HG03159 (cell line): Measurements from ENCODE around the gene CDH23.

Experiments used
- ATAC-seq: cut with Tn5 transposase; IDR thresholded peaks from one replicate; pipeline ENCODE4 v1.9.1; 2021; ENCODE audit warnings: mild to moderate bottlenecking, moderate library complexity; ENCODE audit not compliant: unreplicated experiment

The CDH23 gene

GRCh38 chr10:71727738-71728737 is 331.3 kb downstream of the CDH23 start:
- peak; percentile 65 for ATAC-seq

DNA sequence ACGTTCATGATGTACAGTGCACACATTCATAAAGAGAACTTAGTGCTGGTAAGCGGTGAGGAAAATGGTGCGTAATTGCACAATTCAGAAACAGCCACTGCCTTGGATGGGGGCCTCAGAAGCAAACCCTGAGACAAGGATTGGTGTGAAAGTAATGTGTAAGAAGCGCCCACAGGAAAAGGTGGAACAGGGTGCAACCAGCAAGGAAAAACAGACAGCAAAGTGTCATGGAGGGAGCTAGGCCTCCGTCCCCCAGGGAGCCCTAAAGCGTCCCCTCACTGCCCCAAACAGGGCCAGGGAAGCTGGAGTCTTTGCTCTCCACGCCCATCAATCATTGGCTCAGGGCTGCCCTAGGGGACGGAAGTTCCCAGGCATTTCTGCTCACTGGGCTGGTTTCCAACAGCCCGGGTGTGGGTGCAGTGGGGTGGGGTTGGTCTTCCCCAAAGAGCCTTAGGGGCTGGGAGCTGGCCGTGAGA is 332.5 kb downstream of the CDH23 start:
- ATAC-seq, result no peak

- ATAC-seq, result no peak
Measured at GRCh38 chr10:71731791-71732190, 335.1 kb downstream of the CDH23 start.

DNA sequence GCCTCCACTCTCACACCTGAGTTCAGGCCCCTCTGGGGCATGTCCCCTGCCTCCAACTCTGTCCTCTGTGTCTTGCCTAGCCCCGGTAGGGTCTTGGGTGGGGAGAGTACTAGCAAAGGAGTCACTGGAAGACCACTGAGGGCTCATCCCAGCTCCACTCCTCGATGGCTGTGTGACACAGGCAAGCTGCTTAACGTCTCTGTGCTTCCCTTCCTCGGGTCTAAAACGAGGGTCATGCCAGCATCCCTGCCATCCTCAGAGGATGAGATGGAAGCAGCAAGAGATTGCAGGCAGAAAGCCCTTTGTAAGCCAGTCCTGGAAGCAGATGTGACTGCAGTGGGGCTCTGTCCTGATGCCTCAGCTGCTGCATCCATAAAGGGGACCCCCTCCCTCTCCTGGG is 338.1 kb downstream of the CDH23 start:
- no peak for ATAC-seq

- ATAC-seq, result no peak
Measured at GRCh38 chr10:71735709-71736569, 339.2 kb downstream of the CDH23 start.

DNA sequence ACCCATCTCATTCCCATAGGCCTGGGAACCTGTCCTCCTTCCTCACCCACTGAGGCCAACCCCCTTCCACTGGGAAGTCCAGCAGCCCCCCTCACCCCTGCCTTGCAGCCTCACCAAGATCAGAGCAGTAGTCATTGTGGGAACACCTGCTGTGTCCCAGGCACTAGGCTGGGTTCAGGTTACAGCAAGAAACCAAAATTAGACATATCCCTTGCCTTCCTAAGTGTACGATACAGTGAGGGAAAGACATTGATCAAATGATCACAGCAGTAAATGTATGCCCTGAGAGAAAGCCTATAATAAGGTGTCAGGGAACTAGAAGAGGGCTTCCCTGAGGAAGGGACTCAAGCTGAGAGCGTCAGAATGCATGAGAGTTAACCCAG is 339.8 kb downstream of the CDH23 start:
- ATAC-seq, result no peak

GRCh38 chr10:71737001-71737833 is 340.5 kb downstream of the CDH23 start:
- ATAC-seq, result no peak

GRCh38 chr10:71737834-71738197 is 341.1 kb downstream of the CDH23 start:
- ATAC-seq, result no peak

DNA sequence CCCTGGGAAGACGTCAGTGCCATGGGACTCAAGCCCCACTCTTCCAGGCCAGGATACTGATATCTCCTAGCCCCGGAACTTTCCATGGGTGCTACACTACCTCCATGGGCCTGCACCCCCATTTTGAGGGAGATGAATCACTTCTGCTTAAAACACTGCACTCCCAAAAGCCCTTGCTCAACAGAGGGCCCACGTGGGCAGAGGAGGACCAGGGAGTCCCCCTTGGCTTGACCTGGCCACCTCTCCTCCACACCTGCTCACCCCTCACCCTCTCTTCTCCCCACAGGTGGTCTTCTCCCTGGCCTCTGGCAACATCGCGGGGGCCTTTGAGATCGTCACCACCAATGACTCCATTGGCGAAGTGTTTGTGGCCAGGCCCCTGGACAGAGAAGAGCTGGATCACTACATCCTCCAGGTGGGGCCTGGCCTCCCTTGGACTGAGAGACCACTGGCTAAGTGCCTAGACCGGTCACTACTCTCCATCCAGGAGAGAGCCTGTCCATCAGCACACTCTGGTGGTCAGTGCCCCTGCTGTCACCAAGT is 342.7 kb downstream of the CDH23 start:
- ATAC-seq, result no peak

- no peak for ATAC-seq
Measured at GRCh38 chr10:71740069-71740653, 343.4 kb downstream of the CDH23 start.

- ATAC-seq, result no peak
Measured at GRCh38 chr10:71741029-71741428, 344.3 kb downstream of the CDH23 start.

DNA sequence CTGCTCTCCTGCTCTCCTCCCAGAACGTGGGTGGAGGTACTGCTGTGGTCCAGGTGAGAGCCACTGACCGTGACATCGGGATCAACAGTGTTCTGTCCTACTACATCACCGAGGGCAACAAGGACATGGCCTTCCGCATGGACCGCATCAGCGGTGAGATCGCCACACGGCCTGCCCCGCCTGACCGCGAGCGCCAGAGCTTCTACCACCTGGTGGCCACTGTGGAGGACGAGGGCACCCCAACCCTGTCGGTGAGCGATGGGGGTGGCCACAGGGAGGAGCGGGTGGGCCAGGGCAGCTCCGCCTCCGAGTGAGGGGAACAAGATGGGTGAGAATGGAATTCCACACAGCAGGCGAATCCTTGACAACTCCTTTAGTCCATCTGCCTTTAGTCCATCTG is 345.0 kb downstream of the CDH23 start:
- ATAC-seq, result no peak

DNA sequence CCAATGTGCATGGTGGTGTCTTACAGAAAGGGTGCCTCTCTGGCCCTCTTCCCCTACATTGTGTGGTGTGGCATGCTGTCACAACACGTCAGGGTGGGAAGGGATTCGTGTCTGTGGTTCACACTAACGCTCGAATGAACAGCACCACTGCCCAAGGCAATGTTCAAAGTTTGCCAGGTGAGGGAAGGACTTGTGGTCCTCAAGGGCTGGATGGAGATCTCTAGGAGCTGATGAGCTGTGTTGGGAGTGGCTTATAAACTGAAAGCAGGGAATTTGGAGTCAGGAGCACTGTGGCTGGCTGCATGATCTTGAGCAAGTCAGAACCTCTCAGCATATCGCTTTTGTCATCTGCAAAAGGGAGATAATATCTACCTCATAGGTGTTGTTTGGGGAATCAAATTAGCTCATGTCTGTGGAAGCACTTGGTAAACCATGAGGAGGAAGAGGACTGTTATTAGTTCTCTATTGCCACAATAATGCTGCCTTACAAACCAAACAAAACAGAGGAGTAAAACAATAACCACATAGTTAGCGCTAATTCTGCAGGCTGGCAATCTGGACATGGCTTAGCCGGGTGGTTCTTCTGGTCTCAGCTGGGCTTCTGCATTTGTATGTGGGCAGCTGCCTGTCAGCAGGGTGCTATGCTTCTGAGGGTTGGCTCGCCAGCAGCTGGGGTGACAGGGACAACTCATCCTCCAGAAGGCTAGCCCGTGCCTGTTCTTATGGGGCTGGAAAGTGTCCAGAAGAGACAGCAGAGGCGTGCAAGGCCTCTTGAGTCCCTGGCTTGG is 345.8 kb downstream of the CDH23 start:
- no peak for ATAC-seq

DNA sequence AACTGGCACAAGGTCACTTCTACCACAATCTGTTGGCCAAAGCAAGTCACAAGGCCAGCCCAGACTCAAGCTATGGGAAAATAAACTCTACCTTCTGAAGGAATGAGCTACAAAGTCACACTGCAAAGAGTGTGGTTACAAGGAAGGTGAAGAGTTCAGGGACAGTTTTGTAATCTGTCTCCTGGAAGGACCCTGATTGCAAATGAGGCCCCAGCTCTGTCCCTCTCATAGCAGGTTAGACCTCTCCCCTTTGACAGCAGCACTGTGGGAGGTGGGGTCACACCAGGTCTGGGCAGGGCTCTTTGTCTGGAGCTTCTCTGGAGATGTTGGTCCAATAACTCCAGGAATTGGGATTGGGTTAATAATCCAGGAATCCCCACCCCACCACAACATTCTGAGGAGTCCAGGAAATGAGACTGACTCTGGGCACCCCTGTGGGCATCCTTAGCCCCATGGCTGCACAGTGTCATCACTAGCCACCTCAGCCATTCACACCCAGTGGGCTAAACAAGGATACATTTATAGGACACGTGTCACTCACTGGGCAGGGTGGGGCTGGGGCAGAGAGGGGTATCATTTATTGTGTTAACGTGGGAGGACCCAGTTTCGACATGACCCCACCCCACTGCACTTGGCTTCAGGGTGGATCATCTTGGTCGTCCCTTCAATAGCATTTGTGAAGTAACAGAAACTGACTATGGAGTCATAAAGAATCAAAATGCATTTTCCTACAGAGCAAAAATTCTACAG is 346.5 kb downstream of the CDH23 start:
- ATAC-seq, result no peak

- no peak for ATAC-seq
Measured at GRCh38 chr10:71743866-71744265, 347.1 kb downstream of the CDH23 start.

GRCh38 chr10:71744897-71745663 is 348.4 kb downstream of the CDH23 start:
- ATAC-seq, result no peak

- no peak for ATAC-seq
Measured at GRCh38 chr10:71745664-71746250, 349.0 kb downstream of the CDH23 start.
